Loucy (cell line): ENCODE results near the gene UNC50.

Source experiments
- CTCF ChIP-seq: fragments of 200-600 bp; sonication (generic); conservative IDR thresholded peaks from 2 replicates; pipeline ENCODE4 v1.5.1; 2014; ENCODE audit warnings: mild to moderate bottlenecking, antibody characterized with exemption, low read length
- EZH2phosphoT487 ChIP-seq: fragments of 200-600 bp; IDR thresholded peaks from 2 replicates; pipeline ENCODE4 v1.6.1; 2018; ENCODE audit warnings: antibody characterized with exemption, mild to moderate bottlenecking, moderate library complexity, borderline replicate concordance

GRCh38 chr2:98589489-98589888, 18.9 kb upstream of the UNC50 start:
- TF ChIP-seq CTCF (no peak), EZH2phosphoT487 (no peak)
